Panc1 (cell line): ENCODE measurements around the gene CD28.

Experiments
- POLR2AphosphoS5 ChIP-seq: IDR thresholded peaks from 2 replicates; pipeline ENCODE4 v1.6.1; 2012; ENCODE audit warnings: mild to moderate bottlenecking, low read depth, low read length, moderate library complexity
- TCF7L2 ChIP-seq: IDR thresholded peaks from 2 replicates; pipeline ENCODE4 v1.6.1; 2011; ENCODE audit warnings: mild to moderate bottlenecking, low read depth, low read length, inconsistent platforms
- TF ChIP-seq, protein P1 (sequence below): fragments of 450-650 bp; IDR thresholded peaks from 2 replicates; pipeline ENCODE4 v1.5.1; 2017; ENCODE audit warnings: mild to moderate bottlenecking
- TF ChIP-seq, protein P2 (sequence below), 2 experiments: IDR thresholded peaks; 2 replicates each; pipeline ENCODE4 v1.6.1; 2011 to 2012; ENCODE audit warnings: low read depth in 2 of 2, control low read depth in 1 of 2, low read length in 1 of 2, mild to moderate bottlenecking in 1 of 2, moderate library complexity in 1 of 2; ENCODE audit not compliant: insufficient read depth in 1 of 2

DNA sequence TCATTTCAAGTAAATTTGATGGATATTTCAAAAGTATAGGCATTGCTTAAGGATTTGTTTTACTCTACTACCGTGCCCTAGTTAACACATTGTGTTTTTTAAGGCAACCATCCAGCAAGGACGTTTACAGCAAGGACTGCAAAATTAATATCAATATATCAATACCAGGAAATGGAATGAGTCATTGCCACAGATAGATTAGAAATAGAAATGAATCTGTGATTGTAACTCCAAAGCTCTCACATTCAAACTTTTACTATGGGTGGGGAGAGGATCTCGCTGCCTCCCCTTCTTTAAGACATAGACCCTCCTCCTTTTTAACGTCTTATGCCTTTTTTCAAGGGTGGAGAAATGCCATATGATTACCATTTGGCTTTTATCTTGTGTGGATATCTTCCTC lies 3.8 kb downstream of the CD28 start:
- TF ChIP-seq, protein P1, sequence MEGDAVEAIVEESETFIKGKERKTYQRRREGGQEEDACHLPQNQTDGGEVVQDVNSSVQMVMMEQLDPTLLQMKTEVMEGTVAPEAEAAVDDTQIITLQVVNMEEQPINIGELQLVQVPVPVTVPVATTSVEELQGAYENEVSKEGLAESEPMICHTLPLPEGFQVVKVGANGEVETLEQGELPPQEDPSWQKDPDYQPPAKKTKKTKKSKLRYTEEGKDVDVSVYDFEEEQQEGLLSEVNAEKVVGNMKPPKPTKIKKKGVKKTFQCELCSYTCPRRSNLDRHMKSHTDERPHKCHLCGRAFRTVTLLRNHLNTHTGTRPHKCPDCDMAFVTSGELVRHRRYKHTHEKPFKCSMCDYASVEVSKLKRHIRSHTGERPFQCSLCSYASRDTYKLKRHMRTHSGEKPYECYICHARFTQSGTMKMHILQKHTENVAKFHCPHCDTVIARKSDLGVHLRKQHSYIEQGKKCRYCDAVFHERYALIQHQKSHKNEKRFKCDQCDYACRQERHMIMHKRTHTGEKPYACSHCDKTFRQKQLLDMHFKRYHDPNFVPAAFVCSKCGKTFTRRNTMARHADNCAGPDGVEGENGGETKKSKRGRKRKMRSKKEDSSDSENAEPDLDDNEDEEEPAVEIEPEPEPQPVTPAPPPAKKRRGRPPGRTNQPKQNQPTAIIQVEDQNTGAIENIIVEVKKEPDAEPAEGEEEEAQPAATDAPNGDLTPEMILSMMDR = no peak
- TF ChIP-seq, protein P2, sequence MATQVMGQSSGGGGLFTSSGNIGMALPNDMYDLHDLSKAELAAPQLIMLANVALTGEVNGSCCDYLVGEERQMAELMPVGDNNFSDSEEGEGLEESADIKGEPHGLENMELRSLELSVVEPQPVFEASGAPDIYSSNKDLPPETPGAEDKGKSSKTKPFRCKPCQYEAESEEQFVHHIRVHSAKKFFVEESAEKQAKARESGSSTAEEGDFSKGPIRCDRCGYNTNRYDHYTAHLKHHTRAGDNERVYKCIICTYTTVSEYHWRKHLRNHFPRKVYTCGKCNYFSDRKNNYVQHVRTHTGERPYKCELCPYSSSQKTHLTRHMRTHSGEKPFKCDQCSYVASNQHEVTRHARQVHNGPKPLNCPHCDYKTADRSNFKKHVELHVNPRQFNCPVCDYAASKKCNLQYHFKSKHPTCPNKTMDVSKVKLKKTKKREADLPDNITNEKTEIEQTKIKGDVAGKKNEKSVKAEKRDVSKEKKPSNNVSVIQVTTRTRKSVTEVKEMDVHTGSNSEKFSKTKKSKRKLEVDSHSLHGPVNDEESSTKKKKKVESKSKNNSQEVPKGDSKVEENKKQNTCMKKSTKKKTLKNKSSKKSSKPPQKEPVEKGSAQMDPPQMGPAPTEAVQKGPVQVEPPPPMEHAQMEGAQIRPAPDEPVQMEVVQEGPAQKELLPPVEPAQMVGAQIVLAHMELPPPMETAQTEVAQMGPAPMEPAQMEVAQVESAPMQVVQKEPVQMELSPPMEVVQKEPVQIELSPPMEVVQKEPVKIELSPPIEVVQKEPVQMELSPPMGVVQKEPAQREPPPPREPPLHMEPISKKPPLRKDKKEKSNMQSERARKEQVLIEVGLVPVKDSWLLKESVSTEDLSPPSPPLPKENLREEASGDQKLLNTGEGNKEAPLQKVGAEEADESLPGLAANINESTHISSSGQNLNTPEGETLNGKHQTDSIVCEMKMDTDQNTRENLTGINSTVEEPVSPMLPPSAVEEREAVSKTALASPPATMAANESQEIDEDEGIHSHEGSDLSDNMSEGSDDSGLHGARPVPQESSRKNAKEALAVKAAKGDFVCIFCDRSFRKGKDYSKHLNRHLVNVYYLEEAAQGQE (IDR thresholded peaks at IDR 0.05; ENCODE audit: insufficient read depth in 1 of 2, low read depth in 2 of 2, low read length in 1 of 2) = no peak
- TF ChIP-seq TCF7L2 (no peak), POLR2AphosphoS5 (no peak)
